H4 (cell line): Measurements from ENCODE around the gene BTBD2. TPM values are rescaled to one million over a fixed set of nuclear protein-coding genes. Genes with fewer than 3 reads are reported as not detected.
"Not testable (repeated sequence)": the region's sequence is repeated elsewhere in the genome, so short reads cannot be mapped to it uniquely, and the experiment has no call there.

ENCODE experiments used
- DNase-seq: peaks from one replicate; pipeline ENCODE4 v3.0.0-alpha.2; 2015; ENCODE audit warnings: low spot score
- total RNA-seq: library from RNA; depleted of rRNA; stranded (reverse); fragments of >200 nt; shearing (Covaris generic); gene quantifications from 2 replicates; pipeline ENCODE4 v1.2.3, GENCODE V29; 2014

BTBD2 gene
- total RNA-seq, 1 experiment from 2014 or later, result 37.6 TPM

DNA sequence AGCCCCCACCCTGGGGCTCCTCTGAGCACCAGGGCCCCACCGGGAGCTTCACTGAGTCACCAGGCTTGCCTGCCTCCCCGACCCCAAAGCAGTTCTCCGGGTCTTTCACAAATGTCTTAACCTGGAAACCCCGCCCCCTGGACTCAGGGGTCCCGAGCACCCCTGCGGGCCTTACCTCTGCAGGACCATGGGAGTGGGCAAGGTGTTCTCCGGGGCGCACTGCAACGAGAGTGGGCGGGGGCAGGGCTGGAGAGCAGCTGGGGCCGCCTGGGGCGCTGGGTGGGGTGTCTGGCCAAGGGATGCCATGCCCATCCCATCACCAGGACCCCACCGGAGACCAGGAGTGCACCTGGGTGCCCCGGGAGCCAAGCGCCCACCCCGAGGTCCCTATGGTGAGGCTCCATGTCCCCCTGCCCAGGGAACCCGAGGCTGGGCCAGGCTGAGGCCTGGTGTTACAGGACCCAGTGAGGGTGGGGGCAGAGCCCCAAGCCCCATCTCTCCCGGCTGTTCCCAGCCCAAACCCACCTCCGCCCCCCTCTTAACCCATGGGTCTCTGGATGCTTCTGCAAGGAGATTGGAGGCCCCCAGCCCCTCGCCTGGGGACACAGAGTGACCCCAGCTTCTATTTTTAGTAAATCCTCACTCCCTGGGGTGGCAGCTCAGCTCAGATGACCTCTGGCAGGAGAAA, 24.6 kb upstream of the BTBD2 start:
- no peak for DNase-seq

DNA sequence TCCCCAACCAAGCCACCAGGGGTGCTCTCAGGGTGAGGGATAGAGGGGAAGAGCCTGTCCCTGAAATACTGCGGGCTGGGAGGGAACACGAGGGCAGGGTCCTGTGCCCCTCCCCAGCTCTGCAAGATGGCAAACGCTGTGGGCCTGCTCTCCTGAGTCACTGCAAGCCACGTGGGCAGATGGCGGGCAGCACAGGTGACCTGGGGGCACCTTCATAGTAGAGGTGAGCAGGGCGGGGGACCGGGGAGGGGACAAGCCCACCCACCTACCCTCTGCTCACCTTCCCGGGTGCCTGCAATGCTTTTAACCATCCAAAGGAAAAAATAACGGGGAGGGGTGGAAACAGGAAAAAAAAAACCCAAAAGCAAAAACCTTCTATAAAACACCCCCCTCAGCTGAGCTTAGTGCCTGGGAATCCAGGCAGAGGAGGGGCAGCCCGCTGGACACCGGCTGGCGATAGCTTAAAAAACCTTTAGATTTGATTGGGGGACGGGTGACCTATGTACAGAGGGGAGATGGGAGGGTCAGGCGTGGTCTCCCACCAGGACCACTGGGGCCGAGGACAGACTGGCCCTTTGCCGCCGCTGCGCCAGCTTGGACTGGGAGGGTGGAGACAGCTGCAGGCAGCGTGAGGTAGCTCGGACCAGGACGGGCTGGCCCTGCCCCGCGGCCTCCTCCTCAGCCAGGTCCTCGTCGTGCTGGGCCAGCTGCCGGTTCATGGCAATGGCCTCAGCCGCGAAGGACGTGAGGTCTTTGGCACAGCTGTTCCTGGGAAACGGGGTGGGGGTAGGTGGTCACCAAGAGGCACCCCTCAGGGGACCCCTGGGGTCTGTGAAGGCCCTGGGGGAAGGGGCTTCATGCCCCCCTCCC, 23.8 kb upstream of the BTBD2 start:
- no peak for DNase-seq

DNA sequence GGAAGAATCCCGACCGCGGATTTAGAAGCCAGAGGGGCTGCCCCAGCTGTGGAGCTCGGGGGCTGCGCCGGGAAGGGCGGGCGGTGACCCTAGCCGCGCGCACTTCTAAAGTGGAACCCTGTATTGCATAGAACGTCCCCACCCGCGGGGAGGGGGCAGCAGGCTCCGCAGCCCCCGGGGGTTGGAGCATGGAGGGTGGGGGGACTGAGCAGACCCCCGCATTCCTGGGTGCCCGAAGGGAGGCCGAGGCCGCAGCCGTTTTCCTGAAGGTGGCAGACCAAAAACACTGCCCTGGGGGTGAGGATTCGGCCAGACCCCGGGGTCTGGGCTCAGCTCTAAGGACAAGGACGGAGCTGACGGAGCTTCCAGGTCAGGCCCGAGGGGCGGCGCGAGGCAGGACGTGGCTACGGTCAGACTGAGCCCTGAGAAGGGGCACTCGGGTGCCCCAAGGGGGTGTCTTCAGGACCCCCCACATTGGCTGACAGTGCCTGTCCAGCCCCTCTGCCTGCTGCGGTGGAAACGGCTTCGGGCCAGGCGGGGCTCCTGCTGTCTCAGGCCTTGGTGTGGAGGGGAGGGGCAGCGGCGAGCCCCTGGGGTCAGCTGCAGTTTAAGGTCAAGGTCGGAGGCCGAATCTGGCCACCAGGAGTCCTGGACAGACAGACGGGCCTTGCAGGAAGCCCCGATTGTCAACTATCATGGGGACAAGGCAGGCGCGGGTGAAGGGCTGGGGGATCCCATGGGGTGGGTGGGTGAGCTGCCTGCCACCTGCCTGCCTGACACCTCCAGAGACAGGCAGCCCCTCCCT, 23.0 kb upstream of the BTBD2 start:
- no peak for DNase-seq

DNA sequence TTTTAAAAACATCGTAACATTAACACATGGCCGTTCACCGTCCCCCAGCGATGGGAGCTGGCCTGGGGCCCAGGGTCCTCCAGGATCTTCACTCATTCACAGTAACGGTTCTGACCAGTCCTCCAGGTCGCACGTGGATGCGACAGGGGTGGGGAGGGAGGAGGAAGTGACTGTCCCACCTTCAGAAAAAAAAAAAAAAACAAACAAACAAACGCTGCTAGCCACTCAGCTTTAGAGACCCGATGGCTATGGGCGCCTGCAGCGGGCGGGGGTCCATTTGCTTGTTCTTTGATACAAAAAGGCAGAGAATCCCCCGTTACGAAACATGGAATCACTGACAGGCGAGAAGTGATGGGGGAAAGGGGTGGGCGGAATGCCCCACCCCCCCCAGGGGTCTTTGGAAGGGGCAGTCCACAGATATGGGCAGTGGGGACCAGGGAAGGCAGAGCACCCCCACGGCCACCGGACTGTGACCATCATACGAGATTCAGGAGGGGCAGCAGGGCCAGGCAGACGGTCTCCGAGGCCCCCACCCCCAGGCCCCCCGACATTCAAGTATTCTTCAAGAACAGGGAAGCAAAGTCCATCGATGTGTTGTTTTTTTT, 22.2 kb upstream of the BTBD2 start:
- DNase-seq, result no peak

DNA sequence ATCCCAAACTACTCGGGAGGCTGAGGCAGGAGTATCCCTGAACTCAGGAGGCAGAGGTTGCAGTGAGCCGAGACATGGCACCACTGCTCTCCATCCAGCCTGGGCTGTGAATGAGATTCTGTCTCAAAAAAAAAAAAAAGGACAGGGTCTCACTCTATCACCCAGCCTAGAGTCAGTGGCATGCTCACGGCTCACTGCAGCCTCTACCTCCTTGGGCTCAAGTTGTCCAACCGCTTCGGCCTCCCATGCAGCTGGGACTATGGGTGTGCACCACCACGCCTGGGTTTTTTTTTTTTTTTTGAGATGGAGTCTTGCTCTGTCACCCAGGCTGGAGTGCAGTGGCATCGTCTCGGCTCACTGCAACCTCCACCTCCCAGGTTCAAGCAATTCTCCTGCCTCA, 20.9 kb upstream of the BTBD2 start:
- DNase-seq, result no peak

DNA sequence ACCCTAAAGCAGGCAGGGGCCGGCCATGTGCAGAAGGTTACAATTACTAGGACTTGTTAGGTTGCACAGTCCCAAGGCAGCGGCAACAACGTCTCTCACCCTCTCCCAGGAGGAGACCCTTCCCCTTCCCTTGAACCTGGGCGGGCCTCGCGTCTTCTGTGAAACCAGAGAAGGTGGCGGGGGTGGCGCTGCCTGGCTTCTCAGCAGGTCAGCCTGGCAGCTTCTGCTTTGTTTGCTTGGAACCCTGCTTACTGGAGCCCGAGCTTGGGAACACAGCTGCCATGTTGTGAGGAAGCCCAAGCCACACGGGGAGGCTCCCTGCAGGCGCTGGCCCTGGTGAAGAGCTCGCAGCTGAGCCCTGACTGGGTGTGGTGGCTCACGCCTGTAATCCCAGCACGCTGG, 20.1 kb upstream of the BTBD2 start:
- DNase-seq, result no peak

DNA sequence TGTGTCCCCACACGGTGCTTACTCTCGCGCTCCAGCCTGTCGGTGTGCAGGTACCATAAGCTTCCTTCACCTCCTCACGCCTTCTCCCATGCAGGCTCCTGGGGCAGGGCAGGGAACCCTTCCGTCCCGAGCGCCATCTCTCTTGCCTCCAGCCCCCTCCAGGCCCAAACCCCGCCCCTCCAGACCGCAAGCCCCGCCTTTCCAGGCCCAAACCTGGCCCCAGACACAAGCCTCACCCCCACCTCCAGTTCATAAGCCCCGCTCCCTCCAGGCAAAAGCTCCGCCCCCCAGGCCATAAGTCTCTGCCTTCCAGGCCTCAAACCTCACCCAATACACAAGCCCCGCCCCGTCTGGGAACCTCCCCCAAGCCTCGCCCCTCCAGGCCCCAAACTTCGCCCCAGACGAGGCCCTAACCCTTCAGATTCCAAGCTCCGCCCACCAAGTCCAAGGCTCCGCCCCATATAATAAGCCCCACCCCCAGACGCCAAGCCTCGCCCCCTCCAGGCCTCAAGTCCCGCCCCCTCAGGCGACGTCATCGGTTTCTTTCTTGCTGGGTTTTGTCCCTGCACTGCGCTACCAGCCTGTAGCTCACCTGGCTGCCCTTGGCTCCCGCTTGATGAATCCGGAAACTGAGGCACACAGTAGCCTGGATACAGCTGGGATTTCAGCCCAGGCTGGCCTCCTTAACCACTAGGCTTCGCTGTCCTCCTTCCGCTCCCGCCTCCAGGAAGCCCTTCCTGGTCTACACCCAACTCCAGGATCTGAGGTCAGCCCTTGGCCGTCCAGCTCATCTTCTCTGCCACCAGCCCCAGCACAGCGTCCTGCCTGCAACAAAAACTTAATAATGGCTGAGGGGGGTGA, 19.4 kb upstream of the BTBD2 start:
- DNase-seq, result no peak

DNA sequence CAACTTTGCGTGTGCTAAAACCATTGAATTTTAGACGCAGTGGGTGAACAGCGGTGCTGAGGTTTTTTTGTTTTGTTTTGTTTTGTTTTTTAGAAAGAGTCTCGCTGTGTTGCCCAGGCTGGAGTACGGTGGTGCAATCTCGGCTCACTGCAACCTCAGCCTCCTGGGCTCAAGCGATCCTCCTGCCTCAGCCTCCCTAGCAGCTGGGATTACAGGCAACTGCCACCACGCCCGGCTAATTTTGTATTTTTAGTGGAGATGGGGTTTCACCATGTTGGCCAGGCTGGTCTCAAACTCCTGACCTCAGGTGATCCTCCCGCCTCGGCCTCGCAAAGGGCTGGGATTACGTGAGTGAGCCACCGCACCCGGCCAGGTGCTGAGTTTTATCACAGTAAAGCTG, 18.7 kb upstream of the BTBD2 start:
- DNase-seq, result not testable (repeated sequence)

DNA sequence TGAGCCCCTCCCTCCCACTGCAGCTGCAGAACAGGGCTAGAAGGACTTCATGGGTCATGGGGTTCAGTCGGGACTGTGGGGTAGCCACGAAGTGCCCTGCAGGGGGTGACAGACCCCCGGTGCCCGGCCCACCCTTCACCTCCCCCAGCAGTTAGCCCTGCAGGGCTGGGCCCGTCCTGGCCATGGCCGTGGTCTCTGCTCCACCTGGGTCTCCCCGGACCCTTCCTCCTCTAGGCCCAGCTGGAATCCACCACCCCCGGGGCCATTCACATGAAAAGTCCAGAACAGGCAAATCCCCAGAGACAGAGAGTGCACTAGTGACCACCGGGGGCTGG, 18.3 kb upstream of the BTBD2 start:
- no peak for DNase-seq

DNA sequence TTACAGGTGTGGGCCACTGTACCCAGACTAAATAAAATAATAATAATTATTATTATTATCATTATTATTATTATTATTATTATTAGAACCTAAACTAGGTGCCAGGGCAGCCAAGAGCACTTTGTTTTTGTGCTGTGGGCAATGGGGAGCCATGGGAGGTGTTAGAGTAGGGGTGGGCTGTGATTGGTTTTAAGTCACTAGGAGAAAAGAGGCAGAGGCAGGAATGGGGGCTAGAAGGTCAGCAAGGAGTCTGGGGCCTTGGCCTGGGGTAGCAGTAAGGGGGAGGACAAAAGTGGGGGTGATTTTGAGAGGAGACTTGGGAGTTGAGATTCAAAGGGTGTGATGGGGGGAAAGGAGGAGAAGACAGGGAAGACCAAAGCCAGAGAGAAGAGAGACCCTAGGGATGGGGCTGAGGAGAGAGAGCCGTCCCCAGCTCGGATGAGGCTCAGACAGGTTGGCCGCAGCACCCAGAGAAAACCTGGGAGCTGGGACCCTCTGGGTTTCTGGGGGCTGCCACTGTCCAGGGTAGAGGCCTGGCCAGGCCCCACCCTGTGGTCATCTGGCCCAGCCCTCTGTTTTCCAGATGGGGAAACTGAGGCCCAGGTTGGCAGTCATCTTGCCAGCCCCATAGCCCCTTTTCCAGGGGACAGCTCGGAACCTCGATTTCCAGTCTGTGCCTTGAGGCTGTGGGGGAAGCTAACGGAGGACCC, 17.8 kb upstream of the BTBD2 start:
- no peak for DNase-seq

DNA sequence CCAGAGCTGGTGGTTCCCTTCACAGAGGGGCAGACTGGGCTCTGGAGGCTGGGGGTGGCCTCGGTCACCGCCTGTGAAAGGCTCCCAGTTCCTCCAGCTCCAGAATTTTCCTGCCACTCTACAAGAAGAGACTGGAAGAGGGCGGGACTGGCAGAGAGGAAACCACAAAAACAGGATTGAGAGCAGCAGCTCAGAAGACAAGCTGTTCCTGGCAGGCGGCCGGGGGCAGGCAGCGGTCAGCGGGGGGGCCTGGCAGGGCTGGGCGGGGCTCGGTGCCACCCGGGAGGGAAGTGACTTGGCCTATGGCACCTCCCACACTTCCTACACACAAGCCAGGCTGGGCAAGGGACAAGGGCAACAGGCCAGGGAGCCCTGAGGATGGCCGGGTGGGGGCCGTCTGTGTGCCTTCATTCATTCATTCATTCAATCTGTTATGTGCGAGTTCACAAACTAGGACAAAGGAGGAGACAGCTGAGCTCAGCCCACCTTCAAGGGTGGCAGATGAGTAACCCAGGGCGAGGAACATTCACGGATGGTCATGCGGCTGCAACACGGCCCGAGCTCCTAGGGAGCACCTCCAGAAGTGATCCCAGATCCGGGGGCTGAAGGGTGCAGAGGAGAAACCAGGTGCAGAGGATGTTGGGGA, 16.9 kb upstream of the BTBD2 start:
- peak; percentile 96 for DNase-seq

DNA sequence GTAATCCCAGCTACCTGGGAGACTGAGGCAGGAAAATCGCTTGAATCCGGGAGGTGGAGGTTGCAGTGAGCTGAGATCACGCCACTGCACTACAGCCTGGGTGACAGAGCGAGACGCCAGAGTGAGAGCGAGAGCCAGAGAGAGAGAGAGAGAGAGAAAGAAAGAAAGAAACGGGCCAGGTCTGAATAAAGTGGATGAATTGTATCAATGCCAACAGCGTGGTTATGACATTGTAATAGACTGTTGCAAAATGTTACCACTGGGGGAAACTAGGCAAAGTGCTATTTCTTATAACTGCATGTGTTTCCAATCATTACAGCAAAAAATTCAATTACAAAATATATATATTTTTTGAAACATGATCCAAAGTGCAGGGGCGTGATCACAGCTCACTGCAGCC, 11.8 kb upstream of the BTBD2 start:
- DNase-seq, result no peak

DNA sequence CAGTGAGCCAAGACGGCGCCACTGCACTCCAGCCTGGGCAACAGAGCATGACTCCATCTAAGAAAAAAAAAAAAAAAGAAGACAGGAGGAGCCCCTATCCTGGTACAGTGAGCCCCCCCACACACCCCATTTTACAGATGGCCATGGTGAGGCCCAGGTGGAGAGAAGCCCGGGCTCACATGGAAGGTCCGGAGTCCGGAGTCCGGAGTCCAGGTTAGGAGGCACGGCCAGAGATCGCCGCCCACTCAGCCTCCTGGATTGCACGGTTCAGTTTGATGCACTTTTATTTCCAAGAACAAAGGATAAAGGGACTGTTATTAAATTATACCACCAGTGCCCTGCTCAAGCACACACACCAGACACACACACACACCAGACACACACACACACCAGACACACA, 11.3 kb upstream of the BTBD2 start:
- DNase-seq, result no peak

DNA sequence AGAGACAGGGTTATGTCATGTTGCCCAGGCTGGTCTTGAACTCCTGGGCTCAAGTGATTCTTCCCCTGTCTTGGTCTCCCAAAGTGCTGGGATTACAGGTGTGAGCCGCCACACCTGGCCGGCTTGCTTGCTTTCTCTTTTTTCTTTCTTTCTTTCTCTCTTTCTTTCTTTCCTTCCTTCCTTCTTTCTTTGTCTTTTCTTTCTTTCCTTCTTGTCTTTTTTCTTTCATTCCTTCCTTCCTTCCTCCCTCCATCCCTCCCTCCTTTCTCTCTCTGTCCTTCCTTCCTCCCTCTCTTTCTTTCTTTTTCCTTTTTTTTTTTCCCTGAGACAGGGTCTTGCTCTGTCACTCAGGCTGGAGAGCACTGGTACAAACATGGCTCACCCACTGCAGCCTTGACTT, 6.8 kb upstream of the BTBD2 start:
- no peak for DNase-seq

DNA sequence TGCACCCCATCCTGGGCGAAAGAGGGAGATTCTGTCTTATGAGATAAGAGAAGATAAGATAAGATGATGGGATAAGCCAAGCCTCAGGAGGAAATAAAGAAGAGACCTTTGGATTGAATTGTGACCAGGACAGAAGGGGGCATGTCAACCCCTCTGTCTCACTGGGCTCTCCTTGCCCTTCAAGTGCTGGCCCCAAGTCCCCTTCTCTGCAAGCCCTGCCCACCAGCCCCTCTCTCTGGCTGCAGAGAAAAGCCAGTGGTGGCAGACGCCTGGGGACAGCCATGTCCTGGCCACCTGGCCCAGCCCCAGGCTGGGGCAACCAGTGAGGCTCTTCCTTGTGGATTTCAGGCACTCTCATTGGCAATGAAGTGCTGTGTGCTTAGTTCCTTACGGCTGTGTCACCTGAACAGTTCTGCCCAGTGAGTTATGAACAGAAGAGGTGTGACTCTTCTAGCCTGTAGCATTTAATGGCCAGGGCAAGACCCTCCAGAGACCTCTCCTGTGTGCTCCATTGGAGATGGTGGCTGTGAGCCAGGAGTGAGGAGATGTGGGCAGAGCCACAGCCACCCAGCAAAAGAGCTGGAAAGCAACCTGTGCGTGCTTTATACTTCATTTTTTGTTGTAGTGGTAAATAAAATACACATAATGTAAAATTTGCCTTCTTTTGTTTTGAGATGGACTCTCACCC, 6.1 kb upstream of the BTBD2 start:
- no peak for DNase-seq

DNA sequence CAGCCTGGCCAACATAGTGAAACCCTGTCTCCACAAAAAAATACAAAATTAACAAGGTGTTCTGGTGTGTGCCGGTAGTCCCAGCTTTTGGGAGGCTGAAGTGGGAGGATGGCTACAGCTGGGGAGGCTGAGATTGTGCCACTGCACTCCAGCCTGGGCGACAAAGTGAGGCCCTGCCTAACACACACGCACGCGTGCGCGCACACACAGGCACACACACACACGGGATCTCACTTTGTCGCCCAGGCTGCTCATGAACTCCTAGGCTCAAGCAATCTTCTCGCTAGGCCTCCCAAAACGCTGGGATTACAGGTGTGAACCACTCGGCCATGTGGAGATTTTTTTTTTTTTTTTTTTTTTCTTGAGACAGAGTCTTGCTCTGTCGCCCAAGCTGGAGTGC, 3.2 kb upstream of the BTBD2 start:
- DNase-seq, result no peak

DNA sequence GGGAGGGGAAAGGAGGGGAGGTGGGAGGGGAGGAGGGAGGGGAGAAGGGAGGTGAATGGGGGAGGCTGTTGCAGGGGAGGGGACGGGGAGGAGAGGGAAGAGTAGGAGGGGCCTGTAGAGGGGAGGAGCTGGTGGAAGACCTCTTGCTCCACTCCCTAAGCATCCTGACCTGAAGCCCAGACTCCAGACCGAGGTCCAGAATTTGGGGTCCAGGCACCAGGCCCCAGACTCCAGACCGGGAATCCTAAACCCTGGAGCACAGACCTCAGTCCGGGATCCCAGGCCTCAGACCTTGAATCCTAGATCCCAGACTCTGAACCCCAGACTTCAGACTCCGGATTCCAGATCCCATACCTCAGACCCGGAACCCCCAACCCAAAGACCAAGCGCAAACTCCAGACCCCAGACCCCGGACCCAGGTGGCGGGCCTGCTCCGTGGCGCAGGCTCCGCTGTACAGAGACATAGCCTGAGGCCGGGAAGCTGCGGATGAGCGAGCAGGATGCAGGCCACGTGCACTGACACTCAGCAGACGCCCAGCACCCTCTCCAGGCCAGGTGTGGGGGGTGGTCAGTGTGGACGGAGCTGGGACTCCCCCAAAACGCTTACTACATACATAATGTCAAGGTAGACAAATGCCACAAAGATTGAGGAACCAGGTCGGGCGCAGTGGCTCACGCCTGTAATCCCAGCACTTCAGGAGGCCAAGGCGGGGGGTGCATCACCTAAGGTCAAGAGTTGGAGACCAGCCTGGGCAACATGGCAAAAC, 710 bp upstream of the BTBD2 start:
- DNase-seq, result peak; percentile 62

DNA sequence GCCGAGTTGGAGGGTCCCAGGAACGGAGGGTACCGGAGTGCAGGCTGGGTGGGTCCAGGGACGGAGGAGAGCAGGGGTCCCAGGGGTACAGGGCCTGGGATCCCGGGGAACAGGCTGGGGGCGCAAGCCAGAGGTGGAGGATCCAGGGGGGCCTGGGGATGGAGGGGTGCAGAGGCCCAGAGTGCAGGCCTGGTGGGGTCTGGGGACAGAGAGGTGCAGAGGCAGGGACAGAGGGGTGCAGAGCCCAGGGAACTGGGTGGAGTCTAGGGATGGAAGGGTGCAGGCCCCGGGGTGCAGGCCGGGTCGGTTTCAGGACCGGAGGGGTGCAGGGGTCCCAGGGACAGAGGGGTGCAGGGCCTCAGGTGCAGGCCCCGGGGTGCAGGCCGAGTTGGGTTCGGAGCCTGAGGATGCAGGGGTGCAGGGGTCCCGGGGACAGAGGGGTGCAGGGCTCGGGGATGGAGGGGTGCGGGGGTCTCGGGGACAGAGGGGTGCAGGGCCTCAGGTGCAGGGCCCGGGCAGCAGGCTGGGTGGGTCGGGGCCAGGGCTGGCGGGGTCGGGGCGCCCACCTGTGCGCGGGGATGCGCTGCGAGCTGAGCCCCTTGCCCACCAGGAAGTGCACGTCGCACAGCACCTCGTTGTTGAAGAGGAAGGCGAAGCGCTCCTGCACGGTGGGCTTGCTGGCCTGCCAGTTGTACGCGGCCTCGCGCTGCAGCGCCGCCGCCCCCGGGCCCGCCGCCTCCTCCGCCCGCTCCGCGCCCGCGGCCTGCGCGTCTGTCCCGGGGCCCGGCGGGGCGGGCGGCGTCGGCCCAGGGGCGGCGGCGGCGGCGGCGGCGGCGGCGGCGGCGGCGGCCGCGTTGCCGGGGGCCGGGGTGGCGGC, 545 bp downstream of the BTBD2 start:
- no peak for DNase-seq
